Measurements from ENCODE around the gene ANXA10. TPM values are rescaled to one million over a fixed set of nuclear protein-coding genes. Genes with fewer than 3 reads are reported as not detected.

Gene ANXA10
- total RNA-seq, 1 donor from 2014 or later = not detected

- intact Hi-C loops (cut with micrococcal nuclease) = no loop called here
Observed at GRCh38 chr4:168221301-168221700, 129.0 kb downstream of the ANXA10 start.

Other genes with a start within 250 kb of the ANXA10 start
- 38.7 and 45.0 TPM in 2 replicates for gene DDX60, start 226.2 kb downstream of the ANXA10 start, total RNA-seq

All from T-helper 2 cell treated with Interferon-gamma antibody and Interleukin-4, amounts not matched to agents 100 ng/mL and 5 ng/mL, for 36 hours (primary cell).